Panc1 (cell line): ENCODE measurements around the gene PFN3. TPM values are rescaled to one million over a fixed set of nuclear protein-coding genes. Genes with fewer than 3 reads are reported as not detected.
A peak's percentile ranks its signal among the peaks of the same experiment; 100 is the strongest.

Experiments used
- ATAC-seq: fragments of 200-7000 bp; cut with Tn5 transposase; 2 replicates; pipeline ENCODE4 v1.9.1; 2020; ENCODE audit warnings: mild to moderate bottlenecking, moderate library complexity
- BruUV-seq: library from RNA; stranded (reverse); fragments of 400-500 nt; replicated peaks from 2 replicates; lab custom pipeline; 2021; lab: Mats Ljungman, UMichigan
- CTCF ChIA-PET: fragments of 300-600 bp; sonication (Branson Sonifier 250); formaldehyde crosslinking; loops from one replicate; lab custom pipeline; 2022; ENCODE audit warnings: antibody characterized with exemption; lab: Charles Lee
- POLR2A ChIA-PET: fragments of 300-600 bp; sonication (Branson Sonifier 250); formaldehyde crosslinking; loops from one replicate; lab custom pipeline; 2022; ENCODE audit warnings: antibody characterized with exemption; lab: Charles Lee
- DNase-seq: peaks from one replicate; pipeline ENCODE4 v3.0.0-alpha.2; 2010; ENCODE audit warnings: low read depth, low spot score
- H3K27ac ChIP-seq: 2 replicates; pipeline ENCODE4 v1.5.1; 2011; ENCODE audit warnings: mild to moderate bottlenecking, low read length, inconsistent platforms
- H3K27me3 ChIP-seq: fragments of 200-500 bp; sonication (Bioruptor generic); 2 replicates; pipeline ENCODE4 v1.6.0; 2014; ENCODE audit warnings: low read length, inconsistent platforms; ENCODE audit not compliant: control insufficient read depth, insufficient read depth
- H3K36me3 ChIP-seq: fragments of 200-500 bp; sonication (Bioruptor generic); 2 replicates; pipeline ENCODE4 v1.5.1; 2014; ENCODE audit warnings: inconsistent platforms, mild to moderate bottlenecking, low read length, moderate library complexity; ENCODE audit not compliant: control insufficient read depth, insufficient read depth
- H3K4me1 ChIP-seq: 2 replicates; pipeline ENCODE4 v1.5.1; 2011; ENCODE audit warnings: inconsistent platforms, mild to moderate bottlenecking, low read length, moderate library complexity; ENCODE audit not compliant: control insufficient read depth, insufficient read depth
- H3K4me3 ChIP-seq, 2 experiments: 2 replicates each; pipeline ENCODE4 v1.5.1; 2011 to 2012; ENCODE audit warnings: low read depth in 2 of 2, low read length in 2 of 2, mild to moderate bottlenecking in 2 of 2, inconsistent platforms in 1 of 2, moderate library complexity in 1 of 2
- H3K9me3 ChIP-seq: fragments of 200-500 bp; sonication (Bioruptor generic); 2 replicates; pipeline ENCODE4 v1.5.1; 2014; ENCODE audit warnings: low read depth, mild to moderate bottlenecking, inconsistent platforms, low read length, moderate library complexity; ENCODE audit not compliant: control insufficient read depth, insufficient read depth
- POLR2AphosphoS5 ChIP-seq: IDR thresholded peaks from 2 replicates; pipeline ENCODE4 v1.6.1; 2012; ENCODE audit warnings: mild to moderate bottlenecking, low read depth, low read length, moderate library complexity
- REST ChIP-seq, 2 experiments: IDR thresholded peaks; 2 replicates each; pipeline ENCODE4 v1.6.1; 2011 to 2012; ENCODE audit warnings: low read depth in 2 of 2, control low read depth in 1 of 2, low read length in 1 of 2, mild to moderate bottlenecking in 1 of 2, moderate library complexity in 1 of 2; ENCODE audit not compliant: insufficient read depth in 1 of 2
- SIN3A ChIP-seq: IDR thresholded peaks from 2 replicates; pipeline ENCODE4 v1.6.1; 2012; ENCODE audit warnings: low read depth, mild to moderate bottlenecking, low read length, moderate library complexity, borderline replicate concordance; ENCODE audit not compliant: insufficient read depth
- TCF7L2 ChIP-seq: IDR thresholded peaks from 2 replicates; pipeline ENCODE4 v1.6.1; 2011; ENCODE audit warnings: mild to moderate bottlenecking, low read depth, low read length, inconsistent platforms
- in situ Hi-C: cut with HindIII; loops from 2 replicates; pipeline ENCODE4 v1.10.0; 2016; ENCODE audit warnings: low sequenced_read_pairs, low pct_unique_long_range_greater_than_20kb
- intact Hi-C: fragments of 100-400 bp; cut with micrococcal nuclease; formaldehyde crosslinking; loops from one replicate; pipeline ENCODE4 v1.10.0; 2022; ENCODE audit not compliant: unreplicated experiment
- total RNA-seq: library from RNA; stranded (reverse); gene quantifications from one replicate; pipeline ENCODE4 v1.2.1, GENCODE V29; 2021; ENCODE audit not compliant: unreplicated experiment
- TF ChIP-seq, protein P1 (sequence below): fragments of 450-650 bp; IDR thresholded peaks from 2 replicates; pipeline ENCODE4 v1.5.1; 2017; ENCODE audit warnings: mild to moderate bottlenecking

The PFN3 gene
- total RNA-seq, 1 experiment from 2014 or later, result not detected

DNA sequence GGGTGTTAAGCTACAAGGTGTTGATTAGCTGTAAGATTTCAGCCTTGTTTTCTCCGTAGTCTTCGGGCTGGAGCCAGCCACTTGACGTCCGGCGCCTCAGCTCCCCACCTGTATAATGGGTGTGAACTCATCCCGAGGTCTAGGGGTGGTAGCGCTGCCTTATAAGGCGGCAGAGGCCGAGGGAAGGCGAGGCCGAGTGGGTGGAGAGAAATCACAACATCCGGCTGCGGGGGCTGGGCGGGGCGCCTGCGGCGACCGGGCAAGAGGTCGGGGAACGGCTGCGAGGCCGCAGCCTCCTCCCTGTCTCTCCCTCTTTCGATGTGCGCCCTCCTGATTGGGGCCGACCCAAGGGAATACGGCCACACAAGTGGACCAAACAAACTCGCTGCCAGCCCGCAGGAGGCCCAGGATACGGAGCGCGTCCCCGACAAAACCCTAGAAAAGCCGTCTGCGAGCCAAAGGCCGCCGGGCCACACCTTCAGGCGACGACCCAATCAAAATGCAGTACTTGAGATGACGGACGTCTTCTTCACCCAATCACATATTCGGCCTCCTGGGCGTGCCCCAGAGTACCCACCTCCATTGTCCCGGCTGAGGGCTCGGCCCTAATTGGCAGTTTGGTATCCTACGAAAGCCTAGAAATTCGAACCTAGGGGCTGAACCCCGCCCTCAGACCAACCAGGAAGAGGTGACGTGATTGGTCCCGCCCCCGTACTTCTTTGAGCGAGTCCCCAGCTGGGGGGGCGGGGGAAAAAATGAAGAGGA lies 25.5 kb upstream of the PFN3 start:
- Histone ChIP-seq H3K9me3 (no peaks in the 10 kb centered on the region), H3K36me3 (peaks cover 2% of the 10 kb centered on the region; the same call in 1 of the 2 replicates), H3K4me1 (peaks cover 18% of the 10 kb centered on the region), H3K27me3 (no peaks in the 10 kb centered on the region), H3K4me3 (peak overlapping the region; percentile 60 to 62), H3K27ac (peak overlapping the region; percentile 97)
- intact Hi-C loops (no loop called here), in situ Hi-C loops (no loop called here)
- POLR2A ChIA-PET, result interaction anchor here (0.6 to 1.6 kb wide), 5 partner anchors 17 to 55 kb away, joined by 4 to 11 read pairs (median 9); no protein-coding TSS in a partner anchor
- ATAC-seq, result peak; percentile 94
- peak; percentile 100 for DNase-seq
- TF ChIP-seq SIN3A, result no peak
- TF ChIP-seq REST (IDR thresholded peaks at IDR 0.05; ENCODE audit: insufficient read depth in 1 of 2, low read depth in 2 of 2, low read length in 1 of 2), result no peak
- TF ChIP-seq, protein P1, sequence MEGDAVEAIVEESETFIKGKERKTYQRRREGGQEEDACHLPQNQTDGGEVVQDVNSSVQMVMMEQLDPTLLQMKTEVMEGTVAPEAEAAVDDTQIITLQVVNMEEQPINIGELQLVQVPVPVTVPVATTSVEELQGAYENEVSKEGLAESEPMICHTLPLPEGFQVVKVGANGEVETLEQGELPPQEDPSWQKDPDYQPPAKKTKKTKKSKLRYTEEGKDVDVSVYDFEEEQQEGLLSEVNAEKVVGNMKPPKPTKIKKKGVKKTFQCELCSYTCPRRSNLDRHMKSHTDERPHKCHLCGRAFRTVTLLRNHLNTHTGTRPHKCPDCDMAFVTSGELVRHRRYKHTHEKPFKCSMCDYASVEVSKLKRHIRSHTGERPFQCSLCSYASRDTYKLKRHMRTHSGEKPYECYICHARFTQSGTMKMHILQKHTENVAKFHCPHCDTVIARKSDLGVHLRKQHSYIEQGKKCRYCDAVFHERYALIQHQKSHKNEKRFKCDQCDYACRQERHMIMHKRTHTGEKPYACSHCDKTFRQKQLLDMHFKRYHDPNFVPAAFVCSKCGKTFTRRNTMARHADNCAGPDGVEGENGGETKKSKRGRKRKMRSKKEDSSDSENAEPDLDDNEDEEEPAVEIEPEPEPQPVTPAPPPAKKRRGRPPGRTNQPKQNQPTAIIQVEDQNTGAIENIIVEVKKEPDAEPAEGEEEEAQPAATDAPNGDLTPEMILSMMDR, result no peak
- TF ChIP-seq POLR2AphosphoS5, result peak; percentile 86
- CTCF ChIA-PET, result interaction anchor here (0.6 to 1.8 kb wide), 4 partner anchors 11 to 116 kb away, joined by 4 to 13 read pairs (median 5); no protein-coding TSS in a partner anchor
- no TSS peak for BruUV-seq

DNA sequence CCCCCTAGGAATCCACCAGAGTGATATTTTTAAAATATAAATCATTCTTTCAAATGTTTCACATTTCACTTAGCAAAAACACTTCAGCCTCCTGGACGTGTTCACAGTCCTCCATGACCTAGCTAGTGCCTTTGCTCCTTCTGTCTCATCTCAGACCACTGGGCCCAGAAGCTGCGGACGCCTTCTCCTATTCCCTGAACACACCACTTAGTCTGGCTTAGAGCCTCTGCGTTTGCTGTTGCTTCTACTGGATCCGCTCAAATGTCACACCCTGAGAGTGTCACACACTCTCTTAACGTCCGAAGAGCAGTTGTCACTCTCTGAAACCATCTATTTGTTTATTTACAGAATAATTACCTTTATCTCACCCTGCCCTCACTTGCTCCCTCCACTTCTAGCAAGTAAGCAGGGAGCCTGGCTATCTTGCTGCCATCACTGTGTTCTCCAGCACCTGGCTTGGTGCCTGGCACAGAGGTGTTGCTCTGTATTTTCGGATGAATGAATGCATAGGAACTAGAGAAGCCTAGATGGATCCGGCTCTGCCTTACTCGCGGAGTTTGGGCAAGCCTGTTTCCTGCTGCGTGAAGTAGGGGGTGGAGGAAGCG lies 24.8 kb upstream of the PFN3 start:
- DNase-seq (no peak), ATAC-seq (no peak)
- peaks cover 18% of the 10 kb centered on the region for H3K4me1 ChIP-seq
- peak overlapping the region; percentile 97 for H3K27ac ChIP-seq
- TF ChIP-seq SIN3A (no peak), TCF7L2 (no peak), POLR2AphosphoS5 (no peak), REST (IDR thresholded peaks at IDR 0.05; ENCODE audit: insufficient read depth in 1 of 2, low read depth in 2 of 2, low read length in 1 of 2) (no peak)
- TF ChIP-seq, protein P1, result no peak
- no peaks in the 10 kb centered on the region for H3K9me3 ChIP-seq
- ChIA-PET POLR2A (interaction anchor here (1.5 kb wide), 1 partner anchor 17 kb away, joined by 9 read pairs; no protein-coding TSS in a partner anchor), CTCF (interaction anchor here (1.3 to 1.8 kb wide), 3 partner anchors 22 to 115 kb away, joined by 4 to 13 read pairs (median 5); no protein-coding TSS in a partner anchor)
- in situ Hi-C loops, result no loop called here
- H3K27me3 ChIP-seq, result no peaks in the 10 kb centered on the region
- H3K4me3 ChIP-seq, result peak overlapping the region; percentile 60 to 62
- peaks cover 2% of the 10 kb centered on the region; the same call in 1 of the 2 replicates for H3K36me3 ChIP-seq
- BruUV-seq, result TSS peak; percentile 85
- intact Hi-C loops, result no loop called here
